HEK293 (cell line): ENCODE data around the gene SLAMF7.

Experiments
- CTCF ChIA-PET: fragments of 350-600 bp; formaldehyde crosslinking; extraction: SDS; loops from one replicate; lab custom pipeline; 2021; ENCODE audit warnings: antibody characterized with exemption; lab: Yijun Ruan, JAX
- POLR2A ChIA-PET: fragments of 300-600 bp; formaldehyde crosslinking; extraction: SDS; loops from one replicate; lab custom pipeline; 2020; ENCODE audit warnings: antibody characterized with exemption, inconsistent platforms; lab: Yijun Ruan, JAX
- H3K27ac ChIP-seq: fragments of 200-500 bp; sonication (Bioruptor generic); 2 replicates; pipeline ENCODE4 v1.5.1; 2014; ENCODE audit warnings: low read depth, low read length, control low read depth, inconsistent platforms; ENCODE audit errors: extremely low read depth
- H3K36me3 ChIP-seq, 2 experiments: fragments of 200-500 bp in 1 of 2; sonication (Bioruptor generic) in 1 of 2; 1 replicate in 1 of 2; 2 replicates in 1 of 2; pipeline ENCODE4 v1.5.1; 2014 to 2017; ENCODE audit warnings: inconsistent platforms in 2 of 2, low read length in 2 of 2; ENCODE audit not compliant: control insufficient read depth in 2 of 2, insufficient read depth in 1 of 2
- H3K4me1 ChIP-seq: fragments of 200-500 bp; sonication (Bioruptor generic); 2 replicates; pipeline ENCODE4 v1.5.1; 2014; ENCODE audit warnings: mild to moderate bottlenecking, low read length, inconsistent platforms; ENCODE audit not compliant: control insufficient read depth, insufficient read depth
- H3K4me3 ChIP-seq: 2 replicates; pipeline ENCODE4 v1.5.1; 2011; ENCODE audit warnings: low read depth, mild to moderate bottlenecking, control low read depth, low read length, moderate library complexity
- H3K9me3 ChIP-seq: fragments of 200-500 bp; sonication (Bioruptor generic); 2 replicates; pipeline ENCODE4 v1.5.1; 2014; ENCODE audit warnings: low read depth, low read length, inconsistent platforms; ENCODE audit not compliant: control insufficient read depth, insufficient read depth
- BCL11B ChIP-seq: fragments of 450-650 bp; formaldehyde crosslinking; IDR thresholded peaks from 2 replicates; pipeline ENCODE4 v1.5.1; 2016; ENCODE audit warnings: low read depth, missing biosample characterization, missing genetic modification characterization
- FEZF1 ChIP-seq: fragments of 450-650 bp; formaldehyde crosslinking; IDR thresholded peaks from 2 replicates; pipeline ENCODE4 v1.5.1; 2016; ENCODE audit warnings: missing biosample characterization, missing genetic modification characterization
- KLF17 ChIP-seq: fragments of 450-650 bp; formaldehyde crosslinking; IDR thresholded peaks from 2 replicates; pipeline ENCODE4 v1.5.1; 2016; ENCODE audit warnings: missing biosample characterization, missing genetic modification characterization
- SP2 ChIP-seq: fragments of 450-650 bp; formaldehyde crosslinking; IDR thresholded peaks from 2 replicates; pipeline ENCODE4 v1.5.1; 2016; ENCODE audit warnings: missing biosample characterization, missing genetic modification characterization
- SP7 ChIP-seq: fragments of 450-650 bp; formaldehyde crosslinking; IDR thresholded peaks from 2 replicates; pipeline ENCODE4 v1.5.1; 2016; ENCODE audit warnings: missing biosample characterization, missing genetic modification characterization
- TSHZ1 ChIP-seq: fragments of 450-650 bp; formaldehyde crosslinking; IDR thresholded peaks from 2 replicates; pipeline ENCODE4 v1.5.1; 2016; ENCODE audit warnings: missing biosample characterization, missing genetic modification characterization, borderline replicate concordance
- ZBTB44 ChIP-seq: fragments of 450-650 bp; IDR thresholded peaks from 2 replicates; pipeline ENCODE4 v1.5.1; 2018; ENCODE audit warnings: missing biosample characterization, mild to moderate bottlenecking, missing genetic modification characterization
- ZFP41 ChIP-seq: fragments of 450-650 bp; formaldehyde crosslinking; IDR thresholded peaks from 2 replicates; pipeline ENCODE4 v1.5.1; 2016; ENCODE audit warnings: missing biosample characterization, missing genetic modification characterization, borderline replicate concordance
- ZNF221 ChIP-seq: fragments of 450-650 bp; formaldehyde crosslinking; IDR thresholded peaks from 2 replicates; pipeline ENCODE4 v1.5.1; 2017; ENCODE audit warnings: missing biosample characterization, missing genetic modification characterization, borderline replicate concordance
- ZNF23 ChIP-seq: fragments of 450-650 bp; formaldehyde crosslinking; IDR thresholded peaks from 2 replicates; pipeline ENCODE4 v1.5.1; 2016; ENCODE audit warnings: missing biosample characterization, missing genetic modification characterization, borderline replicate concordance
- ZNF24 ChIP-seq: fragments of 450-650 bp; formaldehyde crosslinking; IDR thresholded peaks from 2 replicates; pipeline ENCODE4 v1.5.1; 2016; ENCODE audit warnings: missing biosample characterization, missing genetic modification characterization
- ZNF266 ChIP-seq: fragments of 450-650 bp; formaldehyde crosslinking; IDR thresholded peaks from 2 replicates; pipeline ENCODE4 v1.5.1; 2016; ENCODE audit warnings: missing biosample characterization, missing genetic modification characterization, low read depth
- ZNF324 ChIP-seq: fragments of 450-650 bp; formaldehyde crosslinking; IDR thresholded peaks from 2 replicates; pipeline ENCODE4 v1.5.1; 2016; ENCODE audit warnings: missing biosample characterization, missing genetic modification characterization
- ZNF404 ChIP-seq: fragments of 450-650 bp; formaldehyde crosslinking; IDR thresholded peaks from 2 replicates; pipeline ENCODE4 v1.5.1; 2017; ENCODE audit warnings: missing biosample characterization, missing genetic modification characterization
- ZNF473 ChIP-seq: fragments of 450-650 bp; formaldehyde crosslinking; IDR thresholded peaks from 2 replicates; pipeline ENCODE4 v1.5.1; 2017; ENCODE audit warnings: missing biosample characterization, missing genetic modification characterization
- ZNF514 ChIP-seq: fragments of 450-650 bp; formaldehyde crosslinking; IDR thresholded peaks from 2 replicates; pipeline ENCODE4 v1.5.1; 2016; ENCODE audit warnings: missing biosample characterization, missing genetic modification characterization
- ZNF529 ChIP-seq: fragments of 450-650 bp; formaldehyde crosslinking; IDR thresholded peaks from 2 replicates; pipeline ENCODE4 v1.5.1; 2017; ENCODE audit warnings: missing genetic modification characterization, missing biosample characterization; ENCODE audit not compliant: insufficient replicate concordance
- ZNF560 ChIP-seq: fragments of 450-650 bp; formaldehyde crosslinking; IDR thresholded peaks from 2 replicates; pipeline ENCODE4 v1.5.1; 2017; ENCODE audit warnings: missing biosample characterization, missing genetic modification characterization, borderline replicate concordance
- ZNF585B ChIP-seq: fragments of 450-650 bp; formaldehyde crosslinking; IDR thresholded peaks from 2 replicates; pipeline ENCODE4 v1.5.1; 2016; ENCODE audit warnings: missing biosample characterization, missing genetic modification characterization
- ZNF623 ChIP-seq: fragments of 450-650 bp; formaldehyde crosslinking; IDR thresholded peaks from 2 replicates; pipeline ENCODE4 v1.5.1; 2016; ENCODE audit warnings: missing biosample characterization, missing genetic modification characterization
- ZNF670 ChIP-seq: fragments of 450-650 bp; formaldehyde crosslinking; IDR thresholded peaks from 2 replicates; pipeline ENCODE4 v1.5.1; 2016; ENCODE audit warnings: missing biosample characterization, missing genetic modification characterization, low read depth
- ZNF677 ChIP-seq: fragments of 450-650 bp; IDR thresholded peaks from 2 replicates; pipeline ENCODE4 v1.5.0; 2018; ENCODE audit warnings: missing biosample characterization, mild to moderate bottlenecking, missing genetic modification characterization, moderate library complexity
- ZNF701 ChIP-seq: fragments of 450-650 bp; formaldehyde crosslinking; IDR thresholded peaks from 2 replicates; pipeline ENCODE4 v1.5.1; 2016; ENCODE audit warnings: missing biosample characterization, missing genetic modification characterization
- ZNF704 ChIP-seq: fragments of 450-650 bp; formaldehyde crosslinking; IDR thresholded peaks from 2 replicates; pipeline ENCODE4 v1.5.1; 2016; ENCODE audit warnings: missing biosample characterization, missing genetic modification characterization

SLAMF7 gene

GRCh38 chr1:160789702-160790611 lies 50.9 kb downstream of the SLAMF7 start (continued):
- TF ChIP-seq ZNF623 (tag by site-specific recombination) (no peak), ZNF677 (tag by site-specific recombination) (no peak), ZNF23 (tag by site-specific recombination) (no peak), ZBTB44 (tag by site-specific recombination) (no peak), KLF17 (no peak)

GRCh38 chr1:160794376-160794775 lies 55.3 kb downstream of the SLAMF7 start:
- no peak overlapping the region for H3K27ac ChIP-seq
- TF ChIP-seq ZNF473 (tag by site-specific recombination) (no peak), ZNF704 (tag by site-specific recombination) (no peak), ZNF266 (no peak), ZNF24 (no peak), ZFP41 (tag by site-specific recombination) (no peak), FEZF1 (tag by site-specific recombination) (no peak), ZNF514 (no peak), BCL11B (tag by site-specific recombination) (no peak), SP2 (tag by site-specific recombination) (no peak), ZNF560 (tag by site-specific recombination) (no peak), ZNF529 (no peak), ZNF404 (tag by site-specific recombination) (no peak), ZNF670 (tag by site-specific recombination) (no peak), ZNF221 (tag by site-specific recombination) (no peak), SP7 (tag by site-specific recombination) (no peak), TSHZ1 (tag by site-specific recombination) (no peak), ZNF585B (tag by site-specific recombination) (no peak), ZNF701 (no peak), ZNF324 (no peak)
- ChIA-PET POLR2A (no interaction called here), CTCF (interaction anchor here (1.1 to 2.2 kb wide), 4 partner anchors 15 to 113 kb away, joined by 4 to 7 read pairs (median 6); no protein-coding TSS in a partner anchor)
- no peaks in the 10 kb centered on the region for H3K36me3 ChIP-seq
- H3K4me3 ChIP-seq: no peak overlapping the region
- H3K4me1 ChIP-seq: no peaks in the 10 kb centered on the region
- H3K9me3 ChIP-seq: no peaks in the 10 kb centered on the region
